Mesendoderm (in vitro differentiated cells): ENCODE measurements around the gene TMEM117.
"Not testable (repeated sequence)": the region's sequence is repeated elsewhere in the genome, so short reads cannot be mapped to it uniquely, and the experiment has no call there.

ENCODE experiments used
- DNase-seq: peaks from one replicate; pipeline ENCODE4 v3.0.0; 2013
- H2AK5ac ChIP-seq: 2 replicates; pipeline ENCODE4 v1.6.1; 2013; ENCODE audit warnings: low read length, inconsistent platforms
- H2BK120ac ChIP-seq: 2 replicates; pipeline ENCODE4 v1.6.1; 2013; ENCODE audit warnings: low read depth, mild to moderate bottlenecking, low read length, moderate library complexity, mixed read lengths
- H2BK15ac ChIP-seq: replicated peaks from 2 replicates; pipeline ENCODE4 v1.6.1; 2013; ENCODE audit warnings: low read depth, mild to moderate bottlenecking, moderate library complexity
- H2BK5ac ChIP-seq: 2 replicates; pipeline ENCODE4 v1.6.1; 2013; ENCODE audit warnings: low read length, inconsistent platforms
- H3K18ac ChIP-seq: 2 replicates; pipeline ENCODE4 v1.6.1; 2013; ENCODE audit warnings: mild to moderate bottlenecking, low read length, mixed read lengths
- H3K23ac ChIP-seq: one replicate; pipeline ENCODE4 v1.6.1; 2013; ENCODE audit warnings: low read length
- H3K27ac ChIP-seq: 2 replicates; pipeline ENCODE4 v1.5.1; 2013; ENCODE audit warnings: low read depth, mild to moderate bottlenecking, inconsistent platforms, low read length, moderate library complexity
- H3K27me3 ChIP-seq: 2 replicates; pipeline ENCODE4 v1.6.1; 2013; ENCODE audit warnings: low read length, control low read depth, mild to moderate bottlenecking, inconsistent platforms; ENCODE audit not compliant: insufficient read depth, poor library complexity
- H3K36me3 ChIP-seq: 2 replicates; pipeline ENCODE4 v1.6.1; 2013; ENCODE audit warnings: low read length, inconsistent platforms; ENCODE audit not compliant: control insufficient read depth, insufficient read depth
- H3K4ac ChIP-seq: one replicate; pipeline ENCODE4 v1.6.1; 2013; ENCODE audit warnings: low read depth, mild to moderate bottlenecking, low read length, moderate library complexity
- H3K4me1 ChIP-seq: 2 replicates; pipeline ENCODE4 v1.6.1; 2013; ENCODE audit warnings: low read depth, low read length, inconsistent platforms; ENCODE audit not compliant: control insufficient read depth
- H3K4me2 ChIP-seq: 2 replicates; pipeline ENCODE4 v1.6.1; 2013; ENCODE audit warnings: low read length
- H3K4me3 ChIP-seq: 2 replicates; pipeline ENCODE4 v1.5.1; 2013; ENCODE audit warnings: mild to moderate bottlenecking, low read length
- H3K56ac ChIP-seq: one replicate; pipeline ENCODE4 v1.6.1; 2013; ENCODE audit warnings: low read length
- H3K79me1 ChIP-seq: 2 replicates; pipeline ENCODE4 v1.6.1; 2013; ENCODE audit warnings: low read length, inconsistent platforms
- H3K79me2 ChIP-seq: 2 replicates; pipeline ENCODE4 v1.6.1; 2013; ENCODE audit warnings: mild to moderate bottlenecking, low read length; ENCODE audit not compliant: control insufficient read depth, insufficient read depth
- H3K9ac ChIP-seq: 2 replicates; pipeline ENCODE4 v1.6.1; 2013; ENCODE audit warnings: low read length, inconsistent platforms
- H4K5ac ChIP-seq: one replicate; pipeline ENCODE4 v1.6.1; 2013; ENCODE audit warnings: low read length
- H4K8ac ChIP-seq: one replicate; pipeline ENCODE4 v1.6.1; 2013; ENCODE audit warnings: low read depth, mild to moderate bottlenecking, control low read depth, low read length, moderate library complexity
- WGBS: extraction: QIAGEN DNeasy Blood & Tissue Kit; methylation state at CpG from one replicate; pipeline ENCODE4 v1.1.7; 2013; ENCODE audit warnings: low lambda C conversion rate, missing lambda C conversion rate; ENCODE audit not compliant: insufficient coverage; ENCODE audit errors: extremely low coverage; 5-methylcytosine and 5-hydroxymethylcytosine counted together

Gene TMEM117

DNA sequence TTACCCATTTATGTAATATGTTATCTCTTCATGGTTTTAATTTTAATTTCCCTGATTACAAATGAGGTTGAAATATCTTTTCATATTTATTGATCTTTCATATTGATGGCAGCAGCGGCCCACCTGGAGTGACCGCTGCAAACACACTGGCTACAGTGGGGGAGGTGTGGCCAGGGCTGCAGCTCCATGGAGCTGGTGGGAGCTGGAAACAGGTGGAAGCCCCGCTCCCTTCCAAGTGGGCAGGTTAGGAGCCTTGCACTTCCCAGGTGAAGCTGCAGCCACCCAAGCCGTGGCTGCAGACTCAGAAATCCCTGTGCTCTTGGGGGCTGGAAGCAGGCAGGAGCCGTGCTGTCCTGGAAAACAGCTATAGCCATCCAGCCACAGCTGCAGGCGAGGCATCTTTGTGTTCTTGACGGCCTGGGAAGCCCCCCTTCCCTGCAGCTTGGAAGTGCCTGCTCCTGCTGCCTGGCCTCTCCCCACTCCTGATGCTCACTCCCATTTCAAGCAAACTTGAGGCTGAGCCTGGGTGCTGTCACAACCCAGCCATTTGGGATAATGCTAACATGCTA lies 201.1 kb downstream of the TMEM117 start:
- no peak overlapping the region for H3K56ac ChIP-seq
- H2BK5ac ChIP-seq: no peak overlapping the region
- H3K36me3 ChIP-seq: no peaks in the 10 kb centered on the region
- H3K9ac ChIP-seq: no peak overlapping the region
- H3K27ac ChIP-seq: no peak overlapping the region
- no peak overlapping the region for H3K4ac ChIP-seq
- no peak overlapping the region for H2AK5ac ChIP-seq
- no peak overlapping the region for H3K4me3 ChIP-seq
- H3K4me1 ChIP-seq: no peaks in the 10 kb centered on the region
- WGBS: no CpG with 5 or more reads among the region's 7 CpGs
- H3K27me3 ChIP-seq: no peaks in the 10 kb centered on the region
- H2BK15ac ChIP-seq: no peak overlapping the region
- no peaks in the 10 kb centered on the region for H3K79me2 ChIP-seq
- H4K5ac ChIP-seq: no peak overlapping the region
- peak overlapping the region; percentile 65 for H4K8ac ChIP-seq
- no peak for DNase-seq
- no peak overlapping the region for H3K18ac ChIP-seq
- H3K23ac ChIP-seq: no peak overlapping the region
- no peak overlapping the region for H2BK120ac ChIP-seq
- no peak overlapping the region for H3K4me2 ChIP-seq
- H3K79me1 ChIP-seq: no peaks in the 10 kb centered on the region

DNA sequence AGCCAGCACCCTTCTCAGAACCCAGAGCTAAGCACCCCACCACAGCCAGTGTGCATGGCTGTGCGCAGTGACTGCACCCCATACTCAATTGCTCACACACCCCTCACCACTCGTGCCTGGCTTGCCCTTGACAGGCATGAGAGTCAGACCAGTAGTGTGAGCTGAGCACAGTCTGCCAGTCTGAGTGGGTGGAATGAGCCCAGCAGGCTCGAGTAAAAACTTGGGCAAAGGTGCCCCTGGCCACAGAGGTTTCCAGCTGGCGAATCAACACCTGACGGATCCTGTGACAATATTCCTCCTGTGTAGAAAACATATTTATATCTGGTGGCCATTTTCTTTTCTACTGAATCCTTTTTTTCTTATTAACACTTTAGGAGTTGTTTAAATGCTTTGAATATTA lies 202.5 kb downstream of the TMEM117 start:
- H4K8ac ChIP-seq: no peak overlapping the region
- H3K79me1 ChIP-seq: no peaks in the 10 kb centered on the region
- no peaks in the 10 kb centered on the region for H3K36me3 ChIP-seq
- H3K27me3 ChIP-seq: no peaks in the 10 kb centered on the region
- no peak overlapping the region for H3K4me2 ChIP-seq
- H3K23ac ChIP-seq: no peak overlapping the region
- H3K4me3 ChIP-seq: no peak overlapping the region
- H3K9ac ChIP-seq: no peak overlapping the region
- no peak overlapping the region for H3K18ac ChIP-seq
- H2BK15ac ChIP-seq: no peak overlapping the region
- no peaks in the 10 kb centered on the region for H3K79me2 ChIP-seq
- no CpG with 5 or more reads among the region's 5 CpGs for whole genome bisulfite sequencing
- H2BK5ac ChIP-seq: no peak overlapping the region
- no peak overlapping the region for H4K5ac ChIP-seq
- H3K4me1 ChIP-seq: no peaks in the 10 kb centered on the region
- no peak overlapping the region for H2AK5ac ChIP-seq
- no peak overlapping the region for H3K56ac ChIP-seq
- DNase-seq: no peak
- no peak overlapping the region for H3K27ac ChIP-seq
- H3K4ac ChIP-seq: no peak overlapping the region
- no peak overlapping the region for H2BK120ac ChIP-seq

DNA sequence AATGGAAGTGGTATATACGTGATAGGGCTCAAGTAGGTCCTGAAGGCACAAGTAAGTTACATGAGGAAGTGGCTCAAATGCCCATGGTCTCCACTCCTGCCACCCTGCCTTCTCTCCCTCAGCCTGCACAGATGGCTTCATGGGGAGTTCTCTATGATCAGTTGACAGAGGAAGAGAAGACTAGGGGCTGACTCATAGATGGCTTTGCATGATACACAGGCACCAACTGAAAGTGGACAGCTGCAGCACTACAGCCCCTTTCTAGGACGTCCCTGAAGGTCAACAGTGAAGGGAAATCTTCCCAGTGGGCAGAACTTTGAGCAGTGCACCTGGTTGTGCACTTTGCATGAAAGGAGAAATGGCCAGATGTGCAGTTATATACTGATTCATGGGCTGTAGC lies 208.6 kb downstream of the TMEM117 start:
- not testable (repeated sequence) for H3K4ac ChIP-seq, H2BK5ac ChIP-seq, H4K5ac ChIP-seq, H4K8ac ChIP-seq, H3K79me1 ChIP-seq, DNase-seq, H3K79me2 ChIP-seq, H3K4me1 ChIP-seq, H2BK15ac ChIP-seq, H3K27me3 ChIP-seq, H3K18ac ChIP-seq, H3K9ac ChIP-seq, H3K56ac ChIP-seq, H3K27ac ChIP-seq, H3K4me3 ChIP-seq, H2AK5ac ChIP-seq, H3K23ac ChIP-seq, H2BK120ac ChIP-seq, H3K4me2 ChIP-seq, H3K36me3 ChIP-seq
- no CpG with 5 or more reads among the region's 2 CpGs for WGBS

GRCh38 chr12:44046732-44047417 lies 211.0 kb downstream of the TMEM117 start:
- Histone ChIP-seq H3K18ac (no peak overlapping the region), H3K36me3 (no peaks in the 10 kb centered on the region), H3K4me2 (no peak overlapping the region), H3K4ac (no peak overlapping the region), H3K4me3 (no peak overlapping the region), H3K79me1 (no peaks in the 10 kb centered on the region), H3K56ac (no peak overlapping the region), H2BK120ac (no peak overlapping the region), H2AK5ac (no peak overlapping the region), H4K5ac (no peak overlapping the region), H3K79me2 (no peaks in the 10 kb centered on the region), H3K27ac (no peak overlapping the region), H3K27me3 (no peaks in the 10 kb centered on the region), H3K4me1 (no peaks in the 10 kb centered on the region), H4K8ac (no peak overlapping the region), H3K23ac (no peak overlapping the region), H2BK5ac (no peak overlapping the region), H3K9ac (no peak overlapping the region), H2BK15ac (no peak overlapping the region)
- DNase-seq: no peak
- 100% methylated on average over 1 of the region's 3 CpGs for WGBS

DNA sequence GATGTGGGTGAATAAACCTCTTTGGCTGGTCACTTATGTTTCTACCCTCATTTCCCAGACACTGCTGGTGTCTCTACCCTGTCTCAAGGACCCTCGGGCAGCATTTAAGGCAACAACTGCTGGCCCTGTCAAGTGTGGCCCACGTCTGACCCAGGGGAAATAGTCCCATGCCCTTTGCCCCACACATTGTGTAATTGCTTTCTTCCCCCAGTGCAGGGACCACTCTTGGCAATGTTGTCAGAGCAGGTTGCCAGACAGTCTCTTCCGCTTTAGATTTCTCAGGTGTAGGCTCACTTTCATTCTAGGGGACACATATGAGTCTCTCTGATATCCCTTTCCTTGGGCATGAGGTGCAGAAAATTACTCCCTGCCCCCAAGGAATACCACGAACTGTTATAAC lies 216.7 kb downstream of the TMEM117 start:
- H3K79me1 ChIP-seq: no peaks in the 10 kb centered on the region
- no peak overlapping the region for H2BK120ac ChIP-seq
- WGBS: no CpG with 5 or more reads among the region's 4 CpGs
- H3K23ac ChIP-seq: no peak overlapping the region
- no peak overlapping the region for H3K4me2 ChIP-seq
- no peak overlapping the region for H3K27ac ChIP-seq
- H3K79me2 ChIP-seq: no peaks in the 10 kb centered on the region
- H3K4ac ChIP-seq: no peak overlapping the region
- H3K4me3 ChIP-seq: no peak overlapping the region
- no peaks in the 10 kb centered on the region for H3K36me3 ChIP-seq
- H3K4me1 ChIP-seq: no peaks in the 10 kb centered on the region
- no peak overlapping the region for H4K5ac ChIP-seq
- H3K18ac ChIP-seq: no peak overlapping the region
- H3K27me3 ChIP-seq: no peaks in the 10 kb centered on the region
- H2BK15ac ChIP-seq: no peak overlapping the region
- no peak overlapping the region for H2BK5ac ChIP-seq
- no peak overlapping the region for H2AK5ac ChIP-seq
- no peak overlapping the region for H3K9ac ChIP-seq
- DNase-seq: no peak
- H3K56ac ChIP-seq: no peak overlapping the region
- H4K8ac ChIP-seq: no peak overlapping the region
